COLO668 (cell line): ENCODE results near the gene SCAPER.

Source experiments
- DNase-seq: peaks from one replicate; lab custom pipeline; 2025; ENCODE audit not compliant: unreplicated experiment; lab: John Stamatoyannopoulos, UW

SCAPER gene

GRCh38 chr15:76678766-76679165, 226.4 kb downstream of the SCAPER start:
- DNase-seq: no peak

- no peak for DNase-seq
Measured at GRCh38 chr15:76674883-76675282, 230.3 kb downstream of the SCAPER start.

GRCh38 chr15:76669521-76670207, 235.5 kb downstream of the SCAPER start:
- DNase-seq: no peak

GRCh38 chr15:76668900-76669299, 236.2 kb downstream of the SCAPER start:
- DNase-seq: no peak

GRCh38 chr15:76667943-76668715, 237.0 kb downstream of the SCAPER start:
- DNase-seq: no peak

- no peak for DNase-seq
Measured at GRCh38 chr15:76664895-76665294, 240.2 kb downstream of the SCAPER start.

- DNase-seq: no peak
Measured at GRCh38 chr15:76664411-76664810, 240.7 kb downstream of the SCAPER start.

GRCh38 chr15:76663529-76663928, 241.6 kb downstream of the SCAPER start:
- DNase-seq: no peak

- no peak for DNase-seq
Measured at GRCh38 chr15:76648732-76649444, 256.3 kb downstream of the SCAPER start.

- no peak for DNase-seq
Measured at GRCh38 chr15:76647612-76648011, 257.5 kb downstream of the SCAPER start.

- no peak for DNase-seq
Measured at GRCh38 chr15:76644646-76645045, 260.5 kb downstream of the SCAPER start.

- DNase-seq: no peak
Measured at GRCh38 chr15:76642671-76643070, 262.5 kb downstream of the SCAPER start.

GRCh38 chr15:76637166-76637565, 268.0 kb downstream of the SCAPER start:
- no peak for DNase-seq

- DNase-seq: no peak
Measured at GRCh38 chr15:76636059-76636458, 269.1 kb downstream of the SCAPER start.

GRCh38 chr15:76626611-76627010, 278.5 kb downstream of the SCAPER start:
- DNase-seq: no peak

GRCh38 chr15:76625267-76625666, 279.9 kb downstream of the SCAPER start:
- DNase-seq: no peak

- DNase-seq: no peak
Measured at GRCh38 chr15:76614725-76615124, 290.4 kb downstream of the SCAPER start.

GRCh38 chr15:76588811-76589747, 316.1 kb downstream of the SCAPER start:
- DNase-seq: no peak

- no peak for DNase-seq
Measured at GRCh38 chr15:76585576-76585897, 319.6 kb downstream of the SCAPER start.

GRCh38 chr15:76584868-76585575, 320.1 kb downstream of the SCAPER start:
- DNase-seq: no peak
